Adrenal gland (tissue), 12 donors: ENCODE measurements around the gene NOSIP. TPM values are rescaled to one million over a fixed set of nuclear protein-coding genes. Genes with fewer than 3 reads are reported as not detected.

Experiments
- DNase-seq, 7 donors: peaks; one replicate each; pipeline ENCODE4 v3.0.0-alpha.2; 2019 to 2020
- H3K27ac ChIP-seq, 5 donors: fragments of 200-600 bp; sonication (generic) in 4 of 5; 1 replicate in 3 of 5; 2 replicates in 2 of 5; pipeline versions ENCODE4 v1.5.1 to v1.8.0; 2016 to 2020; ENCODE audit warnings: mild to moderate bottlenecking in 1 of 5
- H3K27me3 ChIP-seq: fragments of 200-600 bp; 2 replicates; pipeline ENCODE4 v1.8.0; 2021
- H3K36me3 ChIP-seq, 2 donors: fragments of 200-600 bp; replicated peaks in 1 of 2; 1 replicate in 1 of 2; 2 replicates in 1 of 2; pipeline versions ENCODE4 v1.5.1 to v1.8.0; 2018 to 2022
- H3K4me1 ChIP-seq, 2 donors: fragments of 200-600 bp; replicated peaks in 1 of 2; 1 replicate in 1 of 2; 2 replicates in 1 of 2; pipeline versions ENCODE4 v1.5.1 to v1.8.0; 2018 to 2021
- H3K4me3 ChIP-seq, 4 donors: fragments of 200-600 bp; sonication (generic) in 3 of 4; one replicate each; pipeline ENCODE4 v1.5.1; 2016 to 2018
- H3K9me3 ChIP-seq, 3 donors: fragments of 200-600 bp; sonication (generic) in 1 of 3; replicated peaks in 1 of 3; 1 replicate in 2 of 3; 2 replicates in 1 of 3; pipeline versions ENCODE4 v1.5.1 to v1.8.0; 2016 to 2021
- CTCF ChIP-seq, 6 experiments: fragments of 450-650 bp in 4 of 6; fragments of 200-600 bp in 2 of 6; sonication (generic) in 1 of 6; IDR thresholded peaks; 1 replicate in 5 of 6; 2 replicates in 1 of 6; pipeline versions ENCODE4 v1.5.1 to v1.8.0; 2016 to 2021; ENCODE audit warnings: antibody characterized with exemption in 6 of 6, mild to moderate bottlenecking in 2 of 6, moderate library complexity in 1 of 6
- POLR2A ChIP-seq, 2 donors: fragments of 450-650 bp; IDR thresholded peaks; one replicate each; pipeline ENCODE4 v1.6.1; 2017; ENCODE audit warnings: antibody characterized with exemption in 2 of 2, mild to moderate bottlenecking in 2 of 2, moderate library complexity in 1 of 2
- WGBS, 4 donors: extraction: QIAGEN DNeasy Blood & Tissue Kit in 2 of 4; methylation state at CpG; one replicate each; pipeline versions ENCODE4 v1.1.5 to v1.1.7; 2013 to 2017; 5-methylcytosine and 5-hydroxymethylcytosine counted together
- intact Hi-C, 2 donors: fragments of 100-400 bp; cut with DNase I; formaldehyde crosslinking; loops; one replicate each; pipeline versions ENCODE4 v1.14.1 to v1.15.0; 2022 to 2023
- polyA plus RNA-seq, 3 donors: library from polyadenylated mRNA; stranded (reverse); fragments of 200-250 nt in 2 of 3; fragments of 350-450 nt in 1 of 3; fragmentation: Illumina TruSeq in 1 of 3; extraction: RNeasy Lipid Tissue Mini Kit (QIAGEN cat#74804) in 1 of 3; gene quantifications; one replicate each; pipeline ENCODE4 v1.2.3, GENCODE V29; 2013 to 2014
- total RNA-seq, 9 donors: library from RNA; depleted of rRNA in 4 of 9; stranded (reverse); fragments of >200 nt in 4 of 9; fragments of 120-200 nt in 1 of 9; fragmentation: NEBNext Ultra II Directional in 1 of 9; extraction: Animal tissue kit (Norgen Biotek cat#: 25700) in 1 of 9; gene quantifications; one replicate each; pipeline versions ENCODE4 v1.1.0 to v1.2.4, GENCODE V29; 2013 to 2023
- donor health status: healthy with polysubstance abuse.
- donor health status: Bipolar disorder and iron deficiency.
- donor health status: DM: yes; HTN: yes; CAD: no.
- donor health status: DM: no; HTN: no; CAD: no.
- donor health status: DM: no; HTN: no; CAD: no.
- donor health status: DM: yes; HTN: yes; CAD: no.

Gene NOSIP
- total and polyA plus RNA-seq, 12 donors = 35.0 to 159 (median 64.2) TPM

DNA sequence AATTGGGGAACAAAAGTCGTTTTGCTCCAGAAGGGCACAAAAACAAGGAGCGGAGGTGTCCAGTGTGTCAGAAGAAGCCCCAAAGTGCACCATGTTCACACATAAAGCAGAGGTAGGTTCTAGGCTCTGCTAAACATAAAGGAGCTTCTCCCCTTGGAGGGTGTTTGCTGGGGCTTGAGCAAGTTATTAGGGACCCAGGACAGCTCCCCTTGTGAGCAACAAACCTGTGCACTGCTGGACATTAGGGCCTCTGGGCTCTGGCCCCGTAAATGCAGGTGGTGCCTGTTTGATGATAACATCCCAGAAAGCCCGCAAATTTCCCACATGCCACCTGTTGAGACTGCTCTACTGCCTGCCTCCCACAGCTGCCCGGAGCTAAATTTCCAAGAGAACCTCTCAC lies 41.7 kb downstream of the NOSIP start:
- no peaks in the 10 kb centered on the region for H3K27me3 ChIP-seq
- H3K4me1 ChIP-seq = peaks cover 8 to 10% of the 10 kb centered on the region in 2 donors
- WGBS, 4 donors = 79 to 85% (median 83%) methylated on average over 4 to 5 of the region's 5 CpGs
- H3K4me3 ChIP-seq = no peak overlapping the region
- no peak overlapping the region for H3K27ac ChIP-seq
- no peaks in the 10 kb centered on the region for H3K9me3 ChIP-seq
- intact Hi-C loops = no loop called here
- H3K36me3 ChIP-seq = peaks cover 0 to 29% of the 10 kb centered on the region in 2 donors
- DNase-seq = no peak
- TF ChIP-seq CTCF (IDR thresholded peaks at IDR 0.05) (no peak), POLR2A (IDR thresholded peaks at IDR 0.05) (no peak)

DNA sequence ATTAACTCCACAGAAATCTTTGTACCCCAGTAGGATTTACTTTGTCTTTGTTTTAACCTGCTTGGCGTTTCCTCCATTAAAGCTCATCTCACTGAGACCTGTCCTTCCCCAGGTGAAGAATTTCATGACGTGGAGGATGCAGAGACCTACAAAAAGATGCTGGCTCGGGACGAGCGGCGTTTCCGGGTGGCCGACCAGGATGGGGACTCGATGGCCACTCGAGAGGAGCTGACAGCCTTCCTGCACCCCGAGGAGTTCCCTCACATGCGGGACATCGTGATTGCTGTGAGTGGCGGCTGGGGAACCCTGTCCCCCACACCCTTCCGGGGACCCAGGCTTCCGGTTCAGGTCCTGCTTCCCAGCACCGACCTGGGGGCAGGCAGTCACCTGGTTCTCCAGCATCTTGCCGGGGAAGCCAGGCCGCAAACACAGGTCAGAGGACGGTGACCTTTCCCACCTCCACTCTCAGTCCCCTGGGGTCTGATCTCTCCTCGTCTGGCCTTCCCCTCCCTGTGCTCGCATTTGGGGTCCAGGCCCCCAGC lies 43.4 kb downstream of the NOSIP start:
- no peaks in the 10 kb centered on the region for H3K9me3 ChIP-seq
- H3K4me1 ChIP-seq = peaks cover 14 to 19% of the 10 kb centered on the region in 2 donors
- H3K27me3 ChIP-seq = no peaks in the 10 kb centered on the region
- DNase-seq = no peak
- intact Hi-C loops = no loop called here
- WGBS, 4 donors = 88 to 92% (median 89%) methylated on average over 13 to 22 of the region's 22 CpGs
- H3K36me3 ChIP-seq = peaks cover 0 to 22% of the 10 kb centered on the region in 2 donors
- H3K27ac ChIP-seq = no peak overlapping the region
- H3K4me3 ChIP-seq = no peak overlapping the region
- no peak for TF ChIP-seq POLR2A (IDR thresholded peaks at IDR 0.05)
- no peak for TF ChIP-seq CTCF (IDR thresholded peaks at IDR 0.05)

- TF ChIP-seq CTCF (IDR thresholded peaks at IDR 0.05) (no peak), POLR2A (IDR thresholded peaks at IDR 0.05) (no peak)
Observed at GRCh38 chr19:49534632-49535385, 45.5 kb downstream of the NOSIP start.

DNA sequence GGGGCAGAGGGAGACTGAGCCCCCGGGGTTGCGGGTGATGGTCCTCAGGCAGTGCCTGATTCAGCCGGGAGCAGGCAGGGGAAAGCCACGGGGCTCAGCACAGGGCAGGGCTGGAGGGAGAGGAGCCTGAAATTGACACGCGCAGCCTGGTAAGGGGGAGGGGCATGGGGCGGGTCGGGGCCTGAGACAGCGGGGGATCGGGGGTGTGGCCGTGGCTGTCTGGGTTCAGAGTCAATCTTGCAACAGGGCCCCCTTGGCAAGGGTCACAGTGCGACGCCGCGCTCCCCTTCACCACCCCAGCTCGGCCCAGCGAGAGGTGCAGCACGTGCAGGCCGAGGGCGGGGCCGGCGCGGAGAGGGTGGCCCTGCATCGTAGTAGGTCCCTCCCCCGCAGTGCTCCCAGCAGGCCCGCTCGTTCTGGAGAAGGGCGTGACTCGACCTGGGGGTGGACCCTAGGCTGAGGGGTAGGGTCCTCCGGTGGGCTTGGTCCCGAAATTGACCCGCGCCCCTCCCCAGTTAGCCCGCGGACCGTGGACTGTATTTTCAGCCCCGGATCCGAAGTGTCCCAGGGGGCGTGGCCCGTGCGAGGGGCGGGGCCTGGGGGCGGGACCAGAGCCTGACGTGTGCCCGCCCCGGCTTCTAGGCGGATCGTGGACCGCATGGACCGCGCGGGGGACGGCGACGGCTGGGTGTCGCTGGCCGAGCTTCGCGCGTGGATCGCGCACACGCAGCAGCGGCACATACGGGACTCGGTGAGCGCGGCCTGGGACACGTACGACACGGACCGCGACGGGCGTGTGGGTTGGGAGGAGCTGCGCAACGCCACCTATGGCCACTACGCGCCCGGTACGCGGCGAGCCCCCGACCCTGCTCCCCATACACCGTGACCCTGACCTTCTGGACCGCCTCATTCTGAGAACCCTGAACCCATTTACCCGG lies 46.5 kb downstream of the NOSIP start:
- TF ChIP-seq CTCF (IDR thresholded peaks at IDR 0.05) (peak in 5 of 6 experiments; percentile 7 to 43 (median 25)), POLR2A (IDR thresholded peaks at IDR 0.05) (no peak)
- WGBS, 4 donors = 3 to 10% (median 4%) methylated on average over 11 to 86 of the region's 87 CpGs
- Histone ChIP-seq H3K4me3 (peak overlapping the region in 2 of 4 donors; percentile 54 to 70), H3K27ac (peak overlapping the region in 1 of 5 donors; percentile 4), H3K27me3 (no peaks in the 10 kb centered on the region), H3K36me3 (peaks cover 0 to 14% of the 10 kb centered on the region in 2 donors), H3K4me1 (peaks cover 14 to 19% of the 10 kb centered on the region in 2 donors), H3K9me3 (no peaks in the 10 kb centered on the region)
- intact Hi-C loops = no loop called here
- DNase-seq = peak; percentile 62 to 84 (median 79)

More at GRCh38 chr19:49534632-49535385, 45.5 kb downstream of the NOSIP start:
- Histone ChIP-seq H3K4me3 (peak overlapping the region in 1 of 4 donors; percentile 54), H3K4me1 (peaks cover 14 to 19% of the 10 kb centered on the region in 2 donors), H3K27ac (peak overlapping the region in 1 of 5 donors; percentile 13), H3K36me3 (peaks cover 0 to 18% of the 10 kb centered on the region in 2 donors), H3K9me3 (no peaks in the 10 kb centered on the region), H3K27me3 (no peaks in the 10 kb centered on the region)
- intact Hi-C loops = no loop called here
- 50 to 64% (median 57%) methylated on average over 8 of the region's 8 CpGs for WGBS, 4 donors
- no peak for DNase-seq
